Activated B cell treated with CpG ODN at 0.5 μM for 24 hours (primary cell): Measurements from ENCODE around the gene GAL3ST1. TPM values are rescaled to one million over a fixed set of nuclear protein-coding genes. Genes with fewer than 3 reads are reported as not detected.

ENCODE experiments used
- ATAC-seq: fragments of 200-7000 bp; cut with Tn5 transposase; one replicate; pipeline ENCODE4 v1.10.0; 2021; ENCODE audit warnings: low read depth, mild to moderate bottlenecking, moderate library complexity
- CTCF ChIA-PET: fragments of 350-600 bp; sonication (Branson Sonifier 250); formaldehyde crosslinking; loops from one replicate; lab custom pipeline; 2021; ENCODE audit warnings: antibody characterized with exemption; lab: Charles Lee
- POLR2A ChIA-PET: fragments of 350-600 bp; sonication (Branson Sonifier 250); formaldehyde crosslinking; loops from one replicate; lab custom pipeline; 2021; ENCODE audit warnings: antibody characterized with exemption; lab: Charles Lee
- DNase-seq: peaks from one replicate; pipeline ENCODE4 v3.0.0; 2022
- H3K27ac Mint-ChIP-seq: one replicate; pipeline ENCODE4 v1.8.0; 2020; ENCODE audit warnings: mixed read lengths
- H3K27me3 Mint-ChIP-seq: one replicate; pipeline ENCODE4 v1.8.0; 2021; ENCODE audit warnings: mixed read lengths
- H3K36me3 Mint-ChIP-seq: one replicate; pipeline ENCODE4 v1.8.0; 2021; ENCODE audit warnings: low read depth, mixed read lengths
- H3K4me1 Mint-ChIP-seq: one replicate; pipeline ENCODE4 v1.8.0; 2021; ENCODE audit warnings: mixed read lengths
- H3K4me3 Mint-ChIP-seq: one replicate; pipeline ENCODE4 v1.8.0; 2020; ENCODE audit warnings: mild to moderate bottlenecking, mixed read lengths
- H3K9me3 Mint-ChIP-seq: one replicate; pipeline ENCODE4 v1.8.0; 2020; ENCODE audit warnings: mixed read lengths
- CTCF ChIP-seq: fragments of 200-600 bp; IDR thresholded peaks from one replicate; pipeline ENCODE4 v1.8.0; 2022; ENCODE audit warnings: antibody characterized with exemption, mild to moderate bottlenecking
- intact Hi-C: fragments of 100-400 bp; cut with micrococcal nuclease; formaldehyde crosslinking; loops from one replicate; pipeline ENCODE4 v1.15.1; 2024
- total RNA-seq: library from RNA; stranded (reverse); gene quantifications from 2 replicates; pipeline ENCODE4 v1.2.3, GENCODE V29; 2022

The GAL3ST1 gene
- total RNA-seq, 1 donor from 2014 or later, result not detected

DNA sequence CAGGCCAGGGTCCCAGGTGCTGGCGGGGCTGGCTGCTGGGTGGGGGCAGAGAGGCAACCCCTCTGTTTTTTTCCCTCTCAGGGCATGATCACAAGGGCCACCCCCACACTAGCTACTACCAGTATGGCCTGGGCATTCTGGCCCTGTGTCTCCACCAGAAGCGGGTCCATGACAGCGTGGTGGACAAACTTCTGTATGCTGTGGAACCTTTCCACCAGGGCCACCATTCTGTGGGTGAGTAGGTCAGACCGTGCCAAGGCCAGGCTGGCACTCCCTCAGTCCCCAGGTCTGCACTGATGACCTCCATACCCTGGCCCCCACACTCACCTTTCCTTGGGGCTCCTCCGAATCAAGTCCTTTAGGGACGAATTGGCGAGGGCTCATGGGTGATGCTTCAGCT is 39.8 kb upstream of the GAL3ST1 start:
- DNase-seq (no peak), ATAC-seq (no peak)
- Mint-ChIP-seq H3K4me3 (no peak overlapping the region), H3K36me3 (no peaks in the 10 kb centered on the region), H3K27me3 (peaks cover 12% of the 10 kb centered on the region), H3K4me1 (peaks cover 2% of the 10 kb centered on the region), H3K27ac (no peak overlapping the region), H3K9me3 (no peaks in the 10 kb centered on the region)
- TF ChIP-seq CTCF, result no peak
- CTCF ChIA-PET, result no interaction called here
- intact Hi-C loops, result no loop called here
- POLR2A ChIA-PET, result no interaction called here

- ChIA-PET POLR2A (no interaction called here), CTCF (no interaction called here)
- no peak overlapping the region for H3K27ac Mint-ChIP-seq
- peaks cover 12% of the 10 kb centered on the region for H3K27me3 Mint-ChIP-seq
- no peak for DNase-seq
- H3K4me3 Mint-ChIP-seq, result no peak overlapping the region
- intact Hi-C loops, result no loop called here
- no peaks in the 10 kb centered on the region for H3K9me3 Mint-ChIP-seq
- TF ChIP-seq CTCF, result no peak
- H3K4me1 Mint-ChIP-seq, result peaks cover 13% of the 10 kb centered on the region
- no peak for ATAC-seq
- no peaks in the 10 kb centered on the region for H3K36me3 Mint-ChIP-seq
Measured at GRCh38 chr22:30612789-30613188, 38.3 kb upstream of the GAL3ST1 start.

DNA sequence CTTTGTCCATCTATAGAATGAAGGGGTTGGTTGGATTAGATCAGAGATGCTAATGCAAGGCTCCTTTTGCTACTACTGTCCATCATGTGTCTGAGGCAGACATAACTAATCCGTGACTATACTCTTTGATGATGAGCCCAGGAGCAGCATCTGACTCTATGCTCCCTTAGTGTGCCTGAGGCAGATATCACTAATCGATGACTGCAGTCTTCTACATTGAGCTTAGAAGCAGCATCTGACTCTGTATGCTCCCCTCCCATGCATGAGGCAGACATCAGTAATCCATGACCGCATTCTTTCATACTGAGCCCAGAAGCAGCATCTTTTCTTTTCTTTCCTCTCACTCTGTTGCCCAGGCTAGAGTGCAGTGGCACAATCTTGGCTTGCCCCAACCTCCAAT is 36.7 kb upstream of the GAL3ST1 start:
- POLR2A ChIA-PET, result no interaction called here
- no peak overlapping the region for H3K4me3 Mint-ChIP-seq
- no peaks in the 10 kb centered on the region for H3K36me3 Mint-ChIP-seq
- H3K4me1 Mint-ChIP-seq, result peaks cover 27% of the 10 kb centered on the region
- CTCF ChIA-PET, result no interaction called here
- peaks cover 8% of the 10 kb centered on the region for H3K27me3 Mint-ChIP-seq
- TF ChIP-seq CTCF, result no peak
- intact Hi-C loops, result no loop called here
- no peaks in the 10 kb centered on the region for H3K9me3 Mint-ChIP-seq
- DNase-seq (no peak), ATAC-seq (no peak)
- no peak overlapping the region for H3K27ac Mint-ChIP-seq

DNA sequence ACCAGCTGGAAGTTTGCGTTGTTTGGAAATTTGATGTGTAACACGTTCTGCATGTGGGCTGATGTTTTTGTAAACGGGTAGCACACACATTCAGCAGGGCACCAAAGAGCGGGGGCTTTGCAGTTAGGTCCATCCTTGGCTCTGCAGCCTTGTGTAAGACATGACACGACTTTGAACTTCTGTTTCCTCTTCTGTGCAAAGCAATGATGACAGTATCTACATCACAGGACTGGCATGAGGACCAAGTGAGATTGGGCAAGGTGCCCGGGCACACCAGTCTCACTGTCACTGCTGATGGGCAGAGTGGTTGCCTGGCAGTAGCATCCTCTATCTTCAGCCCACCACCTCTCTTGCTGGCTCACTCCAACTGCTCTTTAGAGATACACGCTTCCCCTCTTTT is 35.8 kb upstream of the GAL3ST1 start:
- ATAC-seq (no peak), DNase-seq (no peak)
- CTCF ChIA-PET, result interaction anchor here (1.0 kb wide), 1 partner anchor 145 kb away, joined by 3 read pairs; no protein-coding TSS in a partner anchor
- peaks cover 35% of the 10 kb centered on the region for H3K4me1 Mint-ChIP-seq
- intact Hi-C loops, result no loop called here
- TF ChIP-seq CTCF, result no peak
- H3K4me3 Mint-ChIP-seq, result no peak overlapping the region
- H3K9me3 Mint-ChIP-seq, result no peaks in the 10 kb centered on the region
- peaks cover 8% of the 10 kb centered on the region for H3K27me3 Mint-ChIP-seq
- POLR2A ChIA-PET, result no interaction called here
- no peak overlapping the region for H3K27ac Mint-ChIP-seq
- no peaks in the 10 kb centered on the region for H3K36me3 Mint-ChIP-seq

GRCh38 chr22:30609260-30610185 is 35.1 kb upstream of the GAL3ST1 start:
- ATAC-seq (no peak), DNase-seq (no peak)
- Mint-ChIP-seq H3K27ac (no peak overlapping the region), H3K4me3 (no peak overlapping the region), H3K9me3 (no peaks in the 10 kb centered on the region), H3K27me3 (peaks cover 8% of the 10 kb centered on the region), H3K4me1 (peaks cover 35% of the 10 kb centered on the region), H3K36me3 (no peaks in the 10 kb centered on the region)
- intact Hi-C loops, result no loop called here
- ChIA-PET POLR2A (interaction anchor here (0.6 kb wide), 1 partner anchor 224 kb away, joined by 6 read pairs; no protein-coding TSS in a partner anchor), CTCF (interaction anchor here (1.0 kb wide), 1 partner anchor 146 kb away, joined by 3 read pairs; no protein-coding TSS in a partner anchor)
- TF ChIP-seq CTCF, result no peak
